PFSK-1 (cell line): ENCODE results near the gene DCLRE1B.

Experiments
- FOXP2 ChIP-seq: optimal IDR thresholded peaks from 2 replicates; pipeline ENCODE3; 2011; ENCODE audit warnings: borderline replicate concordance, control low read depth, inconsistent platforms; ENCODE audit not compliant: insufficient read depth; ENCODE audit errors: extremely low read length, extremely low read depth
- POLR2AphosphoS5 ChIP-seq: IDR thresholded peaks from 2 replicates; pipeline ENCODE4 v1.6.1; 2012; ENCODE audit warnings: low read depth, mild to moderate bottlenecking, control low read depth, low read length, moderate library complexity
- SIN3A ChIP-seq: IDR thresholded peaks from 2 replicates; pipeline ENCODE4 v1.6.1; 2012; ENCODE audit warnings: mild to moderate bottlenecking, low read length, moderate library complexity, borderline replicate concordance; ENCODE audit not compliant: insufficient read depth
- TAF1 ChIP-seq: IDR thresholded peaks from 2 replicates; pipeline ENCODE4 v1.6.1; 2012; ENCODE audit warnings: low read length, control low read depth, borderline replicate concordance; ENCODE audit not compliant: insufficient read depth
- TF ChIP-seq, protein P1 (sequence below), 2 experiments: IDR thresholded peaks; 2 replicates each; pipeline versions ENCODE4 v1.6.1 to v1.8.0; 2011 to 2012; ENCODE audit warnings: low read depth in 2 of 2, low read length in 2 of 2, control low read depth in 1 of 2, inconsistent platforms in 1 of 2, mild to moderate bottlenecking in 1 of 2, moderate library complexity in 1 of 2; ENCODE audit not compliant: insufficient read depth in 1 of 2

Gene DCLRE1B

DNA sequence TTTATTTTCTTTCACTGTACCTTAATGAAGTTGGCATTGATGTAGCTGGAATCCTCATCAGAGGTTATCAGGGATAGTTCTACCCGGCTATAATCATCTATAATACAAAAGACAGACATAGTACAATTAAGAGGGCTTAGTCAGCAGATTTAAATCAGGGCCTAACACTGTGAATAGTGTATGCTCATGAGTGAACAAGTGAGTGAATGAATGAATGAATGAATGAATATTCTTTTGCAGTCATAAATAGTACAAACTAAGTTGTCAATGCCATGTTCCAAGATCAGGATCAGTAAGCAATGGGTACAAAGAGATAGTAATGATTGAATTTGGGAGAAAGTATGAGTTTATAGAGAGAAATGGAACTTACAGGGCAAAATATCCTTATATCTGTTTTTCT is 46.1 kb upstream of the DCLRE1B start:
- TF ChIP-seq POLR2AphosphoS5, result no peak
- TF ChIP-seq FOXP2, result no peak
- no peak for TF ChIP-seq TAF1
- TF ChIP-seq SIN3A, result no peak
- TF ChIP-seq, protein P1, sequence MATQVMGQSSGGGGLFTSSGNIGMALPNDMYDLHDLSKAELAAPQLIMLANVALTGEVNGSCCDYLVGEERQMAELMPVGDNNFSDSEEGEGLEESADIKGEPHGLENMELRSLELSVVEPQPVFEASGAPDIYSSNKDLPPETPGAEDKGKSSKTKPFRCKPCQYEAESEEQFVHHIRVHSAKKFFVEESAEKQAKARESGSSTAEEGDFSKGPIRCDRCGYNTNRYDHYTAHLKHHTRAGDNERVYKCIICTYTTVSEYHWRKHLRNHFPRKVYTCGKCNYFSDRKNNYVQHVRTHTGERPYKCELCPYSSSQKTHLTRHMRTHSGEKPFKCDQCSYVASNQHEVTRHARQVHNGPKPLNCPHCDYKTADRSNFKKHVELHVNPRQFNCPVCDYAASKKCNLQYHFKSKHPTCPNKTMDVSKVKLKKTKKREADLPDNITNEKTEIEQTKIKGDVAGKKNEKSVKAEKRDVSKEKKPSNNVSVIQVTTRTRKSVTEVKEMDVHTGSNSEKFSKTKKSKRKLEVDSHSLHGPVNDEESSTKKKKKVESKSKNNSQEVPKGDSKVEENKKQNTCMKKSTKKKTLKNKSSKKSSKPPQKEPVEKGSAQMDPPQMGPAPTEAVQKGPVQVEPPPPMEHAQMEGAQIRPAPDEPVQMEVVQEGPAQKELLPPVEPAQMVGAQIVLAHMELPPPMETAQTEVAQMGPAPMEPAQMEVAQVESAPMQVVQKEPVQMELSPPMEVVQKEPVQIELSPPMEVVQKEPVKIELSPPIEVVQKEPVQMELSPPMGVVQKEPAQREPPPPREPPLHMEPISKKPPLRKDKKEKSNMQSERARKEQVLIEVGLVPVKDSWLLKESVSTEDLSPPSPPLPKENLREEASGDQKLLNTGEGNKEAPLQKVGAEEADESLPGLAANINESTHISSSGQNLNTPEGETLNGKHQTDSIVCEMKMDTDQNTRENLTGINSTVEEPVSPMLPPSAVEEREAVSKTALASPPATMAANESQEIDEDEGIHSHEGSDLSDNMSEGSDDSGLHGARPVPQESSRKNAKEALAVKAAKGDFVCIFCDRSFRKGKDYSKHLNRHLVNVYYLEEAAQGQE (IDR thresholded peaks at IDR 0.05; ENCODE audit: insufficient read depth in 1 of 2, low read depth in 2 of 2, low read length in 2 of 2), result no peak

DNA sequence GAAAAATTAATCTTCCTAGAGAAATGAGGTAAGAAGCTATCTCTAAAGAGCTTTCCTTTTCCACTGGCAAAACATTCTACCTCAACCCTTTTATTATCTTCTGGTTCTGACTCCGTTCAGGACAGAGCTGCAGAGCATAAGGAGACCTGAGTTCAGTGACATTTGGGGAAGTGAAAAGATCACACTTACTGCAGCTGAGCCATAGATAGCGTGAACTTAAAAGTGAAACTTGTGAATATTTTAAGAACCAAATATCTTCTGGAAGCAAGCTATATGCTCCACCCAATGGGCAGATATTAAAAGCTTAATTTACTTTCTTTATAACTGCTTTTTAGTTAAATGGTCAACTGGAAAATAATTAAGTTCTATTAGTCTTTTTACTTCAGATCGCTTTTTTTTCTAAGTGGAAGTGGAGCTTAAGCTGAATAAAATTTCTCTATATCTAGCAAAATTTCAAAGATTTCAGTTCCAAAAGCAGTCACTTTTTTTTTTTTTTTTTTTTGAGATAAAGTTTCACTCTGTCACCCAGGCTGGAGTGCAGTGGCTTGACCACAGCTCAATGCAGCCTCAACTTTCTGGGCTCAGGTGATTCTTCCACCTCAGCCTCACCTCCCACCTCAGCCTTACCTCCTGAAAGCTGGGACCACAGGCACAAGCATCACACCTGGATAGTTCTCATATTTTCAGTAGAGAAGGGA is 45.5 kb upstream of the DCLRE1B start:
- TF ChIP-seq POLR2AphosphoS5 (no peak), TAF1 (no peak), SIN3A (no peak), FOXP2 (no peak)
- TF ChIP-seq, protein P1 (IDR thresholded peaks at IDR 0.05; ENCODE audit: insufficient read depth in 1 of 2, low read depth in 2 of 2, low read length in 2 of 2), result no peak

DNA sequence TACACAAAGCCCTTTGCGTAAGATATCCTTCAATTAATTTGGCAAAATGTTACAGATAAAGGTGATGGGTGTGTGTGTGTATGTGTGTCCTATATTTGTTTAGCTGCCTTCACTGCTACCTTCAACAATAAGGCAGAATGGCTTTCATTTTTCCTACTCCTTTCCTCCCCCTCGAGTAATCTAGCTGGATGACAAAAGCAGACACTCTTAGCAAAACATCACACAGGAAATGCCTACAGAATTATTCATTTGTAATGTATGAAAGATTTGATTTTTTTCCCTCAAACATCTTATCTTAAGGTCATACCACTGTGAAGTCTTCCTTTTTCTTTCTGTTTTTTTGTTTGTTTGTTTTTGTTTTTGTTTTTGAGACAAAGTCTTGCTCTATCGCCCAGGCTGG is 44.2 kb upstream of the DCLRE1B start:
- TF ChIP-seq FOXP2, result no peak
- no peak for TF ChIP-seq POLR2AphosphoS5

DNA sequence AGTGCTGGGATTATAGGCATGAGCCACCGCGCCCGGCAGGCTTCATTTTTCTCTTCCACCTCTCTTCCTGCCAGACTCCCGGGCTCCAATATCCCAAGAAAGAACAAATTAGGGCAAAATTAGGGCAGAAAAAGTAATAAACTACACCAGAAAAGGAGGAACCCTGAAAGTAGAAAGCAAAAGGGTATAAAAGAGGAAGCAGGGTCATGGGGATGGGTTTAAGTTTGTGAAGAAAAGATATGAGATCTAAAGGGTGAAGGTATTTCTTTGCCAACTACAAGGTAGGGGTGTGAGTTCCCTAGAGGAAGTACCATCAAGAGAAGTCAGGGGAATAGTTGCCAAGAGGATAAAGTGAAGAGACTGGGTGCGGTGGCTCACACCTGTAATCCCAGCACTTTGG is 43.5 kb upstream of the DCLRE1B start:
- TF ChIP-seq SIN3A (no peak), FOXP2 (no peak), POLR2AphosphoS5 (no peak), TAF1 (no peak)
- TF ChIP-seq, protein P1 (IDR thresholded peaks at IDR 0.05; ENCODE audit: insufficient read depth in 1 of 2, low read depth in 2 of 2, low read length in 2 of 2), result no peak

DNA sequence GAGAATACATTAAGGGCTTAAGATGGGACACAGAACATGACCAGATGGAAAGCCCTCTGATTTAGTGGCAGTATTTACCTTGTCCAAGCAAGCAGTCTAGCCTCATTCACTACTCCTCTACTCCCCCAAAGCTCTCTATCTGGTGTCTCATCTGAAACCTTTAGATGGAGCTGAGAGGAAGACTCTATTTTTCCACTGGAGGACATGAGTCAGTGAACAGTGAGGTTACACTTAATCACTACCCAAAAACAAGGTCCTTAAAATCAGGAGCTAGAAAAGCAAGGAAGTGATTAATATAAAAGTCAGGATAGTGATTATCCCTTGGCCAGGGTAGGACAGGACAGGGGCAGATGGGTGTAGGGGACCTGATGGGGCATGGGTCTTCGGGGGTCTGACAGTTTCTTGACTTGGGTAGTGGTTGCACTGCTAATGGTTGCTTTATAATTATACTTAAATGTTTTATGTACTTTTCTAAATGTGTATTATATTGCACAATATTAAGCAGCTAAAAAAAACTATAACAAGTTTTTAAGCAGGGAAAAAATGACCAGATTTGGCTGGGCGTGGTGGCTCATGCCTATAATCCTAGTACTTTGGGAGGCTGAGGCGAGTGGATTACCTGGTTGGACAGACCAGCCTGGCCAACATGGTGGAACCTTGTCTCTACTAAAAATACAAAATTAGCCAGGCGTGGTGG is 36.6 kb upstream of the DCLRE1B start:
- no peak for TF ChIP-seq FOXP2
- TF ChIP-seq, protein P1 (IDR thresholded peaks at IDR 0.05; ENCODE audit: insufficient read depth in 1 of 2, low read depth in 2 of 2, low read length in 2 of 2), result no peak
- no peak for TF ChIP-seq TAF1
- no peak for TF ChIP-seq SIN3A
- TF ChIP-seq POLR2AphosphoS5, result no peak
